Measurements from ENCODE around the gene TIMM50.

- TF ChIP-seq POLR2AphosphoS5 (IDR thresholded peaks at IDR 0.05) (no peak), CTCF (IDR thresholded peaks at IDR 0.05) (no peak), POLR2A (IDR thresholded peaks at IDR 0.05) (no peak), EP300 (IDR thresholded peaks at IDR 0.05) (no peak)
Measured at GRCh38 chr19:39469036-39469435, 11.6 kb upstream of the TIMM50 start.
